Cerebellar nuclear complex (tissue), 1 donor: Measurements from ENCODE around the gene MT1H.
"Not testable (repeated sequence)": the region's sequence is repeated elsewhere in the genome, so short reads cannot be mapped to it uniquely, and the experiment has no call there.

Experiments used
- DNase-seq, 2 experiments: peaks; one replicate each; lab custom pipeline; 2025; lab: John Stamatoyannopoulos, UW

MT1H gene

DNA sequence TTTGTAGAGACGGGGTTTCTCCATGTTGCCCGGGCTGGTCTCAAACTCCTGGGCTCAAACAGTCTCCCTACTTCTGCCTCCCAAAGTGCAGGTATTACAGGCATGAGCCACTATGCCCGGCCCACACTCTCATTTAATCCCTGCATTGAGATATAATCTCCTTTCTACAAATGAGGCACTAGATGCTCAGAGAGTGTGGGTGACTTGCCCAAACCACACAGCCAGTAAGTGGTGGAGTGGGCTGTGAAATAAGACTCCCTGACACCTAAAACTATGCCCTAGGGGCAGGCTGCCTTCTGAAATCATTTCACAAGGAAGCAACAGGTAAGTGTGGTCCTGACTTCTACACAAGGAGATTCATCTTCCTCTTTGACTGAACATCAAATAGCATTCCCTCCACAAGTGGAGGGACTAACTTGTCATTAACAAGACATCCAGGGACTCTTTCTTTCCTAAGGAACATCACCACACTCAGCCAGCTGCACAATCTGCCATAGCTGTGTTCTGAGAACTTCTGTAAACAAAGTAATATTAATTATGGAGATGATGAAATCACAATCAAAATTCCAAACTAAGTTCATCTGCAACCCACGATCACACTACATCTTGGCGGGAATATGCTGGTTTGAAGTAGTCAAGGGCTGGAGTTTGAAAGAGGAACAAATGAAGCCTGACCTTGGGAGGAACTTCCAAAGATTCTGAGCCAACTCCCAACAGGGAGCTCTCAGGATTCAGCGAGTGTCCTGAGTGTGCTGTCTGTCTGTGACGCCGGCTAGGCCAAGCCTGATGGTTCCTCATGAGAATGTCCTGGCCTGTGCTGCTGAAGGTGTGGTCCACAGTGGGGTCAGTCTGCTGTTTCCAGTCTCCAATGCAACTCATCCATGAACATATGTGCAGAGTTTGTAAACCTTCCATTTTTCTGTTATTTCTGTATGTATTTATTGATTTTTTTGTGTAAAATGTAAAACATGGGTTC, 4.0 kb upstream of the MT1H start:
- not testable (repeated sequence) for DNase-seq

DNA sequence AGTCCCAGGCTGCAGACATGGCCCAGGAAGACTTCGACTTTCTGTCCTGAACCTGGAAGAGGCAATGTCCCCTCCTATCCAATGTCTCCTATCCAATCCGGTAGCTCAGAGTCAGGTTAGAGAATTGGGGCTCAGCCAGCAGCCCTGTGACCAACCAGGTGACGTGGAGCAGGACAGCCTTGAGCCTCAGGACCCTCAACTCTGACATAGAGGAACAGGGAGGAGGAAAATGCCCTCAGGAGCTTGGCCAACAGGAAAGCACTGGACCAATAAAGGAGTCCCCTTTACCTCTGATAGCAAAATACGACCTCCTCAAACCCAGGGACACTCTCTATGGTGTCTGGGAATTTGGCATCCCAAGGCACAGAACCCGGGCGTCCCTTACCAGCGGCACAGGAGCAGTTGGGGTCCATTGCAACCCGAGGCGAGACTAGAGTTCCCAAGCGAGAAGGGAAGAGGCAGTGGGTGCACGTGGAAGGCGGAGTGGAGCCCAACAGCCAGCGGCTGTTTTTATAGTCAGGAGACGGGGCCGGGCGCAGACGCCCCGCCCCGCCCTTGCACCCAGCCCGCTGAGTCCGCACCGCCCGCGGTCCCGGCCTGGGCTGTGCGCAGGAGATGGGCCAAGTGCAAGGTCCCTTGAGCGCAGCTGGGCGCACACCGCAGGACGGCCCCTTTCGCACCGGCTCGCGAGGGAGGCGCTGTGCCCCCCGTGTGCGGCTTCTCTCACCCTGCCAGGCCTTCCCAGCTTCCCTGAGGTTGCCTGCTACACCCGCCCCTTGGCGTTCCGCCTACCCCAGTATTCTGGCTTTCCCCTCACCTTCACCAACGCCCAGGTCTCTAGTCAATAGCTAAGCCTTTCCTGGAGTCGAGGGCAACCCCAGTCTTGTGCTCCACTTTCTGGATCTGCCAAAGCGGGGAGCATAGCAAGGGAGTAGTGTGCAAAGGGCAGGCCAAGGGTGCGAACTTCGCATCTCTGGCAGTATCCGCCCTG, 1.7 kb upstream of the MT1H start, which contains the start of gene MT1G:
TSS of gene MT1G (minus strand) at position 485 of the 991 bp plus-strand sequence. CDS start at position 413, 72 bp downstream.
- no peak for DNase-seq

DNA sequence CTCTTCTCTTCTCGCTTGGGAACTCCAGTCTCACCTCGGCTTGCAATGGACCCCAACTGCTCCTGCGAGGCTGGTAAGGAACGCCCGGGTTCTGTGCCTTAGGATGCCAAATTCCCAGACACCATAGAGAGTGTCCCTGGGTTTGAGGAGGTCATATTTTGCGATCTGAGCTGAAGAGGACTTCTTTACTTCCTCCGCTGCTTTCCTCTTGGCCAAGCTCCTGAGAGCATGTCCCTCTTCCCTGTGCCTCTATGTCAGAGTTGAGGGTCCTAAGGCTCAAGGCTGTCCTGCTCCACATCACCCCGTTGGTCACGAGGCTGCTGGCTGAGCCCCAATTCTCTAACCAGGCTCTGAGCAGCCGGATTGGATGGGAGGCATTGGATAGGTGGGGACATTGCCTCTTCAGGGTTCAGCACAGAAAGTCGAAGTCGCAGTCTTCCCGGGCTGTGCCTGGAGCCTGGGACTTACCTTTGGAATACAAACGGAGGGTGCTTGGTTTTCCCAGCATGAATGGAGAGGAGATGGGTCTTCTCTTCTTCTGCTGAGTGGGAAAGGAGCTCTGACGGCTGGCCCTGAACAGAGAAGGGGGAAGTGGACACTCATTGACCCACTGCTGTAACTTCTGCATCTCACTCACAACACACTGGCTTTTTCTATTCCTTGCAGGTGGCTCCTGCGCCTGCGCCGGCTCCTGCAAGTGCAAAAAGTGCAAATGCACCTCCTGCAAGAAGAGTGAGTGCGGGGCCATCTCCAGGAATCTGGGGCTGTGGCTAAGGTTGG, 416 bp downstream of the MT1H start:
- no peak for DNase-seq

DNA sequence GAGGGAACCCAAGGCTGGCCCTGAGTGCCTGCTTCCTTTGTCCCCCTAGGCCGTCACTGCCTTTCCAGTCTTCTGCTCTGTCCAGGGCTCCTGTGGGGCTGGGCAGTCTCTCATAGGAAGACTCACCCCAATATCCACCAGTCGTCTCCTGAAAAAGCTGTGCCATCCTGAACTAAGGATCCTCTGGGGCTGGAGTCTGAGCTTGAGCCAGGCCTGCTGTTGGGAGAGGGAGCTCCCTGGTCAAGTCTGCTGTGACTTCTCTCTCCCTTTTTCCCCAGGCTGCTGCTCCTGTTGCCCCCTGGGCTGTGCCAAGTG, 963 bp downstream of the MT1H start:
- no peak for DNase-seq

DNA sequence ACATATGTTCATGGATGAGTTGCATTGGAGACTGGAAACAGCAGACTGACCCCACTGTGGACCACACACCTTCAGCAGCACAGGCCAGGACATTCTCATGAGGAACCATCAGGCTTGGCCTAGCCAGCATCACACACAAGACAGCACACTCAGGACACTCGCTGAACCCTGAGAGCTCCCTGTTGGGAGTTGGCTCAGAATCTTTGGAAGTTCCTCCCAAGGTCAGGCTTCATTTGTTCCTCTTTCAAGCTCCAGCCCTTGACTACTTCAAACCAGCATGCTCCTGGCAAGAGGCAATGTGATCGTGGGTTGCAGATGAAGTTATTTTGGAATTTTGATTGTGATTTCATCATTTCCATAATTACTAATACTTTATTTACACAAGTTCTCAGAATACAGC, 2.1 kb downstream of the MT1H start:
- DNase-seq: not testable (repeated sequence)

DNA sequence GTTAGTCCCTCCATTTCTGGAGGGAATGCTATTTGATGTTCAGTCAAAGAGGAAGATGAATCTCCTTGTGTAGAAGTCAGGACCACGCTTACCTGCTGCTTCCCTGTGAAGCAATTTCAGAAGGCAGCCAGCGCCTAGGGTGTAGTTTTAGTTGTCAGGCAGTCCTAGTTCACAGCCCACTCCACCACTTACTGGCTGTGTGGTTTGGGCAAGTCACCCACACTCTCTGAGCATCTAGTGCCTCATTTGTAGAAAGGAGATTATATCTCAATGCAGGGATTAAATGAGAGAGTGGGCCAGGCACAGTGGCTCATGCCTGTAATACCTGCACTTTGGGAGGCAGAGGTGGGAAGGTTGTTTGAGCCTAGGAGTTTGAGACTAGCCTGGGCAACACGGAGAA, 2.6 kb downstream of the MT1H start:
- not testable (repeated sequence) for DNase-seq

DNA sequence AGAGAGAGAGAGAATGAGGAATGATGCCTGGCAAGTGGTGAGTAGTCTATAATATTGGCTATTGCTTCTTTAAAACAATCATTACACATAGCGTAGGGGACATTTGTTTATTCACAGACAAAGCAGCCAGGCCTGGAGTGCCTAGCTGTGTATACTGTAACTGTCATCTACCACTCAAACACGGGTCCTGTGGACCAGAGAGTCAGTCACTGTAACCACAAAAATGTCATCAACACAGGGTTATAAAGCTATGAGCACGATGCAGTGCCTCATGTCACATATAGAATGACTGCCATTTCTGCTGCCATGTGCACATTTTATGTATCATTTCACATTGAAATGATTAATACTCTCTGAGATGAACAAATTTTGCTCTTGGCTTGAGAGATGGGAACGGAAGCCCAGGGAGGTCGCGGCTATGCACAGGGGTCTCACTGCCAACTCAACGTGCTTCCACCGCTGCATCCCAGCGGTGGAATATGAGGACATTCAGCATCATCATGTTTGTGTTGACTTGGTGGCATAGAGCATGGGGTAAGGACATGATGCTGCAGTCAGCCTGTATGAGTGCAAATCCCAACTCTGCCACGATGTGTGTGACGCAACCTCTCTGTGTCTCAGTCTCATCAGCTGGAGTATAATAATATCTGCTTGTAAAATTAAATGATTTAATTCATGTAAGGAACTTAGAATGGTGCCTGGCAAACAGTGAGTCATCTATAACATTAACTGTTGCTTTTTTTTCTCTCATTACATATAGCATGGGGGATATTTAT, 3.3 kb downstream of the MT1H start:
- DNase-seq: no peak

DNA sequence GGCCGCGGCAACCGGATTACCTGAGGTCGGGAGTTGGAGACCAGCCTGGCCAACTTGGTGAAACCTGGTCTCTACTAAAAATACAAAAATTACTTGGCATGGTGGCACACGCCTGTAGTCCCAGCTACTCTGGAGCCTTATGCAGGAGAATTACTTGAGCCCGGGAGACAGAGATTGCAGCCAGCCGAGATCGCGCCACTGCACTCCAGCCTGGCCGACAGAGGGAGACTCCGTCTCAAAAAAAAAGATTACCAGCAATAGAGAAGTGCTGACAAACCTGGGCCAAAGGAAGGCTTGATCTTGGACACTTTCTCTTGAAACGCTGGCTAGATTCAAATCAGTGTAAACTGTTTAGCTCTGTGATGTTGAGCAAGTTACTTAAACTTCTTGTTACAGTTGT, 4.3 kb downstream of the MT1H start:
- peak in 1 of 2 experiments; percentile 11 for DNase-seq

DNA sequence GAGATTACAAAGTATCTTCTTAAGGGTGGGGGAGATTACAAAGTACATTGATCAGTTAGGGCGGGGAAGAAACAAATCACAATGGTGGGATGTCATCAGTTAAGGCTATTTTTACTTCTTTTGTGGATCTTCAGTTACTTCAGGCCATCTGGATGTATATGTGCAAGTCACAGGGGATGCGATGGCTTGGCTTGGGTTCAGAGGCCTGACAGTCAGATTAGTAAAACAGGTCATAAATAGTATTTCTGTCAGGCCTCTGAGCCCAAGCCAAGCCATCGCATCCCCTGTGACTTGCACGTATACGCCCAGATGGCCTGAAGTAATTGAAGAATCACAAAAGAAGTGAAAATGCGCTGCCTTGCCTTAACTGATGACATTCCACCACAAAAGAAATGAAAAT, 5.0 kb downstream of the MT1H start:
- DNase-seq: not testable (repeated sequence)

DNA sequence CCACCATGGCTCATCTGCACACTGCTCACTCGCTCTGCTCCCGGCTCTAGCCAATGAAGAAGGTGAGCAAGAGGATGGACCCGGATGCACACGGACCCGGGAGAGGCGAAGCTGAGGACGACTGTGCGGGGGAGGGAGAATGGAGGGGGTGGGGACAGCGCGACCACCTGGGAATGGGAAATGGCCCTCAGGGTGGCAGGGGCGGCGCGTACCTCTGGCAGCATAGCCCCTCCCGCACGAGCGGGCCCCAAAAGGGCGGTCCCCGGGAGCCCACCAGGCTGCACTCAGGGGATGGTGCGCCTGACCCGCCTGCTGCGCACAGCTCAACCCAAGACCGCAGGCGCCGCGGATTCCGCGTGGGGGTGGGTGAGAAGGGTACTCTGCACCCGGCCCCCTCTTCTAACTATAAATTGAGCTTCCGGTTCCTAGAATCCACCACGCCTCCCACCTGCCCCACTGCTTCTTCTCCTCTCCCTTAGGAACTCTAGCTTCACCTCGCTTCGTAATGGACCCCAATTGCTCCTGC, 6.1 kb downstream of the MT1H start:
- DNase-seq: no peak

DNA sequence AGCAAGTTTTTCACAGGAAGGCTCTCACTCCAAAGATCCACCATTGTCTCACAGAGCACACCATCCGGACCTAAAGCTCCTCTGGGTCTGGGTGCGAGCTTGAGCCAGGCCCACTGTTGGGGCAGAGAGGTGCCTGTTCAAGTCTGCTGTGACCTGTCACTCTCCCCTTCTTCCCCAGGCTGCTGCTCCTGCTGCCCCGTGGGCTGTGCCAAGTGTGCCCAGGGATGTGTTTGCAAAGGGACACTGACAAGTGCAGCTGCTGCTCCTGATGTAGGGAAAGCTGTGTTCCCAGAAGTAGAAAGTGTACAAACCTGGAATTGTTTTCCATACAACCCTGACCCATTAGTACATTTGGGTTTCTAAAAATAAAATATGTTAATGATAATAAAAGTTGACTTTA, 7.9 kb downstream of the MT1H start:
- no peak for DNase-seq

DNA sequence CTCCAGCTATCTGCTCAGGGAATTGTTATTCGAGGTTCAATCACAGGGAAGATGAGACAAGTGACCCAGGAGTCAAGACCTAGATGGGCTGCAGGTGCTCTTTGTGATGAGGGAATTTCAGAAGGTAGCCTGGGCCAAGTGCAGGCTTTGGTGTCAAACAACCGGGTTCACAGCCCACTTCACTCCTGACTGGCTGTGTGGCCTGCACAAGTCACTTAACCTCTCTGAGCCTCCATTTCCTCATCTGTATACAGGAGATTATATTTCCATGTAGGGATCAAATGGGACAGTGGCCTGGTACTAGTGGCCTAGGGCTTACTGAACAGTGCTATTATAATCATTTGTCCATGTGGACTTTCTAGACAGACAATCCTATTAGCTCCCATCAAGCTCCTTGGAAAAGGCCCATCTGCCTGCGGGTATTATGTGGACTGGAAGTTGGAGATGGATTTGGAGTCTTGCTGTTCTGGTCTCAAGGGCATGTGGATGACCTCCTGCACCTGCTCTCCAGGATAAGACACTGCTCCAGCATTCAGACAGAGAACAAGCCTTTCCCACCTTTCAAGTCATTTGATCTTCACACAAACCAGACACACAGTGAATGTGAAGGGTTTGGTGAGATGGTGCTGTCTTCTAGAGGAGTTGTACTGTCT, 9.6 kb downstream of the MT1H start:
- no peak for DNase-seq

DNA sequence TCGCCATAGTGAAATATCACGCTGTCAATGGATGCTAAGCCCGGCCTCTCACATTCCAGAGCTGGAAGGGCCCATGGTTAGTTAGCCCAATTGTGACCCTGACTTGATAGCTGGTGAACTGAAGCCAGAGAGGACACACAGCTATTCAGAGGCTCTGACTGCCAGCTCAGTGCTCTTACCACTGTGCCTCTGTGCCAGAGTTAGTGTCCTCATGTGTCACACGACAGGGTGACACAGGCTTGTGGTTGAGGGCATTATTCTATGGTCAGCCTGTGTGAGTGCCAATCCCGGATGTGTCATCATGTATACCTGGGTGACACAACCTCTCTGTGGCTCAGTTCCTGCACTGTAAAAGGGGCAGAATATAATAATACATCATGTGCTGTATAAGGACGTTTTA, 10.2 kb downstream of the MT1H start:
- DNase-seq: no peak

DNA sequence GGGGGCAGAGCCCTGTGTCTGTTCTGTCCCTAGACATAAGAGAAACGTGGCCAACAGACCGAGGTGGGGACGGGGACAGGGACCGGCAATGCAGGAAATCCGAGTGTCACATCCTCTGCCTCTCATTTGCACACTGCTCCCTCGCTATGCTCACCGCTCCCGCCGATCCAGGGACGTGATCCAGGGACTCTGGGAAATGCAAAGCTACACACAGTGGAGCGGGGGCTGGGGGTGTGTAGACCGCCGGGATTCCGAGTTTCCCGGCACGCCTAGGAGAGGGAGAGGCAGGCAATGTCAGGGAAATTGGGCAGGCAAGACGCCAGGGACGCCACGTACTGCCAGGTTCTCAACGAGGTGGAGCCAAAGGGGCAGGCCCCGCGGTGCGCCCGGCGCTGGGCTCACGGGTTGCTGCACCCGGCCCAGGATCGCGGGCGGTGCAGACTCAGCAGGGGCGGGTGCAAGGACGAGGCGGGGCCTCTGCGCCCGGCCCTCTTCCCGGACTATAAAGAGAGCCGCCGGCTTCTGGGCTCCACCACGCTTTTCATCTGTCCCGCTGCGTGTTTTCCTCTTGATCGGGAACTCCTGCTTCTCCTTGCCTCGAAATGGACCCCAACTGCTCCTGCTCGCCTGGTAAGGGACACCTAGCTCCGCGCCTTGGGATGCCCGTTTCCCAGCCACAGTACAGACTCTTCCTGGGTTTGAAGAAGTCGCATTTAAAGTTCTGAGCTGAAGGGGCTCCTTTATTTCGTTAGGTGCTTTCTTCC, 12.5 kb downstream of the MT1H start, which contains the start of gene MT1X:
TSS of gene MT1X (plus strand) at position 532 of the 764 bp plus-strand sequence. CDS start at position 603, 71 bp downstream.
- DNase-seq: peak; percentile 50 to 93

DNA sequence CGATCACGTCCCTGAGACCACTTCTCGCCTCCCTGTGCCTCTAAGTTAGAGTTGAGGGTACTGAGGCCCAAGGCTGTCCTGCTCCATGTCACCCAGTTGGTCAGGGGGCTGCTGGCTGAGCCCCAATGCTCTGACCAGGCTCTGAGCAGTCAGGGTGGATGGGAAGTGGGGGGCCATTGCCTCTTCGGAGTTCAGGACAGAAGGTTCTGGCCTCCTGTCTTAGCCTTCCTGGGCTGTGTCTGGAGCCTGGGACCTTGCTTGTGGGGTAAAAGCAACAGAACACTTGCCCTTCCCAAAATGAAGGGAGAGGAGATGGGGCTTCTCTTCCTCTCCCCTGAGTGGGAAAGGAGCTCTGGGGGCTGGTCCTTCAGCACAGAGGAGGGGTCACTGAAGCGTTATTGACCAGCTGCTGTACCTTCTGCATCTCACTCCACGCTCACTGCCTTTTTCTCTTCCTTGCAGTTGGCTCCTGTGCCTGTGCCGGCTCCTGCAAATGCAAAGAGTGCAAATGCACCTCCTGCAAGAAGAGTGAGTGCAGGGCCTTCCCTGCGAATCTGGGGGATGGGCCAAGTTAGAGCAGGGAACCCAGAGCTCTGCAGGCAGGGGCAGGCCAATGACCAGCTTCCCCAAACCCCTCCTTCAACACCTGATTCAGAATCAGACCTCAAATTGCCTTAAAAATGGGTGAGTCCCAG, 13.2 kb downstream of the MT1H start:
- no peak for DNase-seq

DNA sequence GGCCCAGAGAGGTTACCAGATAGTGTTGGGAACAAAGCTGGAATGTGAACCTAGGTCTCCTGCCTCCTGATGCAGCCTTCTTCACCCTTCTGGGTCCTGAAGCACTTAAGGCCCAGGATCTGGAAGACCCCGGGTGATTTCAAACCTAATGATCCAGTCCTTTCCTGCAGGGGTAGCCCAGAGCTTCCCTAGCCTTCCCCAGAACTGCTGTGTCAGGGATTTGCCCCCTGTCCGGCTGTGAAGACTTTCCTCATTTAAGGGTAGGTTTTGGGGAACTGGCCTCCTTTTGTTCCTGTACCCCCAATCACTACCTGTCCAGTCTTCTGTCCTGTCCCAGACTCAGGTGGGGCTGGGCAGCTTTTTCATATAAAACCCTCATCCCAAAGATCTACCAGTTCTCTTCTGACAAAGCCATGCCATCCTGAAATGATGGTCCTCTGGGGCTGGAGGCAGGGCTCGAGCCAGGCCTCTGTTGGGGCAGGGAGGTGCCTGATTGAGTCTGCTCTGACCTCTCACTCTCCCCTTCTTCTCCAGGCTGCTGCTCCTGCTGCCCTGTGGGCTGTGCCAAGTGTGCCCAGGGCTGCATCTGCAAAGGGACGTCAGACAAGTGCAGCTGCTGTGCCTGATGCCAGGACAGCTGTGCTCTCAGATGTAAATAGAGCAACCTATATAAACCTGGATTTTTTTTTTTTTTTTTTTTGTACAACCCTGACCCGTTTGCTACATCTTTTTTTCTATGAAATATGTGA, 14.0 kb downstream of the MT1H start:
- DNase-seq: no peak

DNA sequence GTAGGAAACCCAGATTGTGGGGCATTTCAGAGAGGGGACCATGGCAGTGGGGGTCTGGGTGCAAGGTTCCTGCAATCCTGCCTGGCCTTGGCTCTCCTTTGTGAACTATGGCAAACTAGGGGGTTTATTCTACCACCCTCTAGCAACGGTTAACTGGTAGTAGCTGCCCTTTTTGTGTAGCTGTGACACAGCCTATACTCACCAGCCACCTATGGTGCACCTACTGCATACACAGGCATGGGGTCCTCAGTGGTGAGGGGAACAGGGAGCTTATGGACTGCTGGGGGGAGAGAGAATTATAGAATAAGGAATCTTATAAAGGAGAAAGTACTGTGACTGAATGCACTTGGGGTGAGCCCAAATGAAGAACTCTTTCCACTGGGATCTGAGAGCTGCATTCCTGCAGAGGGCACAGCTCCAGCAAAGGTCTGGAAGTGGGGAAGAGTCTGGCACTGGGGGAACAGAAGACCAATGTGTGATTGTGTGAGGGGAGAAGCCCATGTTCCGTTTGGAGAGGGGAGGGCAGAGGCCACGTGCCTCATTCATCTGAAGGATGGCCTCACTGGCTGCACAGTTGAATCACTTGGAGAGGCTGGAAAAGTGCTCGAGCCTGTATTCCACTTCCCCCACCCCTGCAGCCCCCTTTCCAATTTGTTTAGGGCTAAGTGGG, 14.8 kb downstream of the MT1H start:
- no peak for DNase-seq
